ENCODE results near the gene NUP93.

DNA sequence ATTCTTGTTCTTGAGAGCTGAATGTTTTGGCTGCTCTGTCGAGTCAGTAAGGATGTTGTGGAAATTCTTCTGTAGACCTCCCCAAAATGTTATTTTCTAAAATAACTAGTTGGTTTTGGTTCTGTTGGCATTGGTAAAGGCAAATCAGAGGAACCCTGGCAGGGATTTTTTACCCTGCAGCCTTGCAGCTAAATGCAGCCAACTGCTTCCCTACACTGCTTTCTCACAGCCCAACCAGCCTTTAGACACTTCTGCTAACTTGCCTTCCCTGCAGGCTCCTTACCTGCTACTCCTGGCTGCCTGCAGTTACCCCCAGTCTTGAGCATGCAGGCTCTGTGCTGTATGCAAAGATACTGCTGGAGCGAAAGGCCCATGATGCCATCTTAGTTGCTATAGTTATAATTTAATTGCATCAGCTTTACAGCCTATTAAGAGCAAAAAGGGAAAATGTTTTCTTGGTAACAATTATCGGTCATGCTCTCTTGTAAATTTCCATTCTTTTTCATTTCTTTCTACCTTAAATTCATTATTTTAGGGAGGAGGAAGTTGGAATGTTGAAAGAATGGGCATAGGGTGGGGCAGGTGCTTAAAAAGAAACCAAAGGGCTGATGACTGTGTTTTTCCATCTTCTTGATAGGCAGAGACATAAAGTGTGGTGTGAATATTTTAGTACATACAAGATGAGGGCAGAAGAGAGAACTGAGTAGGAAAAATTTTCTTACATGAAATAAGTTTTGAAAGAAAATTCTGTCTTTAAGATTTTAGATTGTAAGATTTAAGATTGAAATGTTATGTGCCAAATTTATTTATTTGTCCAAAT is 20.0 kb downstream of the NUP93 start:
- TF ChIP-seq, protein P1, sequence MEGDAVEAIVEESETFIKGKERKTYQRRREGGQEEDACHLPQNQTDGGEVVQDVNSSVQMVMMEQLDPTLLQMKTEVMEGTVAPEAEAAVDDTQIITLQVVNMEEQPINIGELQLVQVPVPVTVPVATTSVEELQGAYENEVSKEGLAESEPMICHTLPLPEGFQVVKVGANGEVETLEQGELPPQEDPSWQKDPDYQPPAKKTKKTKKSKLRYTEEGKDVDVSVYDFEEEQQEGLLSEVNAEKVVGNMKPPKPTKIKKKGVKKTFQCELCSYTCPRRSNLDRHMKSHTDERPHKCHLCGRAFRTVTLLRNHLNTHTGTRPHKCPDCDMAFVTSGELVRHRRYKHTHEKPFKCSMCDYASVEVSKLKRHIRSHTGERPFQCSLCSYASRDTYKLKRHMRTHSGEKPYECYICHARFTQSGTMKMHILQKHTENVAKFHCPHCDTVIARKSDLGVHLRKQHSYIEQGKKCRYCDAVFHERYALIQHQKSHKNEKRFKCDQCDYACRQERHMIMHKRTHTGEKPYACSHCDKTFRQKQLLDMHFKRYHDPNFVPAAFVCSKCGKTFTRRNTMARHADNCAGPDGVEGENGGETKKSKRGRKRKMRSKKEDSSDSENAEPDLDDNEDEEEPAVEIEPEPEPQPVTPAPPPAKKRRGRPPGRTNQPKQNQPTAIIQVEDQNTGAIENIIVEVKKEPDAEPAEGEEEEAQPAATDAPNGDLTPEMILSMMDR (IDR thresholded peaks at IDR 0.05) = no peak
- TF ChIP-seq POLR2A (IDR thresholded peaks at IDR 0.05) = no peak
